DOHH2 (cell line): ENCODE measurements around the gene BASP1.
A peak's percentile ranks its signal among the peaks of the same experiment; 100 is the strongest.

Source experiments
- CTCF ChIP-seq: fragments of 200-600 bp; sonication (generic); IDR thresholded peaks from one replicate; pipeline ENCODE4 v1.5.1; 2014; ENCODE audit warnings: antibody characterized with exemption, mild to moderate bottlenecking, low read depth, low read length; ENCODE audit not compliant: poor library complexity, severe bottlenecking
- EZH2phosphoT487 ChIP-seq: fragments of 200-600 bp; sonication (generic); IDR thresholded peaks from 2 replicates; pipeline ENCODE4 v1.6.1; 2017; ENCODE audit warnings: borderline replicate concordance, mild to moderate bottlenecking, antibody characterized with exemption, low read length, moderate library complexity, mixed read lengths

GRCh38 chr5:17189381-17190036, 27.9 kb upstream of the BASP1 start:
- peak; percentile 92 for TF ChIP-seq CTCF
- TF ChIP-seq EZH2phosphoT487, result no peak
